Spleen (tissue), 7 donors: Measurements from ENCODE around the gene CIB1.

Experiments used
- POLR2AphosphoS5 ChIP-seq, 3 donors: sonication (generic); formaldehyde crosslinking; IDR thresholded peaks; one replicate each; pipeline ENCODE4 v1.5.1; 2017; ENCODE audit warnings: antibody characterized with exemption in 3 of 3
- TF ChIP-seq, protein P1 (sequence below), 11 experiments: fragments of 200-600 bp in 7 of 11; fragments of 450-650 bp in 4 of 11; sonication (generic) in 4 of 11; IDR thresholded peaks in 8 of 11; conservative IDR thresholded peaks in 3 of 11; 1 replicate in 7 of 11; 2 replicates in 4 of 11; pipeline versions ENCODE4 v1.4.0 to v1.8.0; 2016 to 2021; ENCODE audit warnings: antibody characterized with exemption in 11 of 11, inconsistent platforms in 4 of 11, mild to moderate bottlenecking in 1 of 11
- donor health status: DM: no; HTN: no; CAD: no; lungs with moderate emphysema.
- donor health status: DM: no; HTN: no; CAD: no.
- donor health status: DM: no; HTN: no; CAD: no.

DNA sequence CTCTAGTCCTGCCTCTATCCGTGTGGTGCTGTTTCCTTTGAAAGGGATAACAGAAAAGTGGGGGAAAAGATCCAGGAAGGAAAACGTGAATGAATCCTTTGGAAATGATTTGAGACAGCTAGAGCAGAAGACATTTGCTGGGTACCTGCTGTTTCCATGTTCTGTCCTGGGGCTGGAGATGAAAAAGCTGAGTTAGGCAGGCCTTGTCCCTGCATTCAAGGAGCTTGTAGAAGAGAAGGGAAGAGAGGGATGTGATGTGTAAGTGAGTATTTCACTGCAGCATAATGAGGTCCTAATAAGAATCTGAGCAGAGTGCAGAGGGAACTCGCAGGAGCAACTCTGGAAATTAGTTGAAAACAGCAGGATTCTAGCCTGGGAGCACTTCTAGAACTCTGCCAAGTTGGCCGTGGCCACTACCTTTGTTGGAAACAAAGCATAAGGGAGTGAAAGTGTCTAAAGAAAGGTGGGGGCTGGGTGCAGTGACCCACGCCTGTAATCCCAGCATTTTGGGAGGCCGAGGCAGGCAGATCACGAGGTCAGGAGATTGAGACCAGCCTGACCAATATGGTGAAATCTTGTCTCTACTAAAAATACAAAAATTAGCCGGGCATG is 46.4 kb downstream of the CIB1 start:
- TF ChIP-seq, protein P1, sequence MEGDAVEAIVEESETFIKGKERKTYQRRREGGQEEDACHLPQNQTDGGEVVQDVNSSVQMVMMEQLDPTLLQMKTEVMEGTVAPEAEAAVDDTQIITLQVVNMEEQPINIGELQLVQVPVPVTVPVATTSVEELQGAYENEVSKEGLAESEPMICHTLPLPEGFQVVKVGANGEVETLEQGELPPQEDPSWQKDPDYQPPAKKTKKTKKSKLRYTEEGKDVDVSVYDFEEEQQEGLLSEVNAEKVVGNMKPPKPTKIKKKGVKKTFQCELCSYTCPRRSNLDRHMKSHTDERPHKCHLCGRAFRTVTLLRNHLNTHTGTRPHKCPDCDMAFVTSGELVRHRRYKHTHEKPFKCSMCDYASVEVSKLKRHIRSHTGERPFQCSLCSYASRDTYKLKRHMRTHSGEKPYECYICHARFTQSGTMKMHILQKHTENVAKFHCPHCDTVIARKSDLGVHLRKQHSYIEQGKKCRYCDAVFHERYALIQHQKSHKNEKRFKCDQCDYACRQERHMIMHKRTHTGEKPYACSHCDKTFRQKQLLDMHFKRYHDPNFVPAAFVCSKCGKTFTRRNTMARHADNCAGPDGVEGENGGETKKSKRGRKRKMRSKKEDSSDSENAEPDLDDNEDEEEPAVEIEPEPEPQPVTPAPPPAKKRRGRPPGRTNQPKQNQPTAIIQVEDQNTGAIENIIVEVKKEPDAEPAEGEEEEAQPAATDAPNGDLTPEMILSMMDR (IDR thresholded peaks at IDR 0.05 in 8 of 11, conservative IDR thresholded peaks at IDR 0.05 in 3 of 11), result no peak
- no peak for TF ChIP-seq POLR2AphosphoS5 (IDR thresholded peaks at IDR 0.05)
